GM13976 (cell line): ENCODE data around the gene PRELID1.

Source experiments
- DNase-seq: peaks from one replicate; pipeline ENCODE4 v3.0.0; 2012; ENCODE audit warnings: low spot score
- CTCF ChIP-seq: IDR thresholded peaks from 2 replicates; pipeline ENCODE4 v1.5.1; 2012; ENCODE audit warnings: borderline replicate concordance, mild to moderate bottlenecking; ENCODE audit not compliant: insufficient read depth; ENCODE audit errors: extremely low read depth, missing control alignments, control extremely low read depth
- in situ Hi-C: fragments of 300-500 bp; cut with MboI; formaldehyde crosslinking; loops from one replicate; pipeline ENCODE4 v1.12.0; 2022; ENCODE audit warnings: low sequenced_read_pairs, mixed read lengths, inconsistent platforms; ENCODE audit not compliant: unreplicated experiment

The PRELID1 gene

DNA sequence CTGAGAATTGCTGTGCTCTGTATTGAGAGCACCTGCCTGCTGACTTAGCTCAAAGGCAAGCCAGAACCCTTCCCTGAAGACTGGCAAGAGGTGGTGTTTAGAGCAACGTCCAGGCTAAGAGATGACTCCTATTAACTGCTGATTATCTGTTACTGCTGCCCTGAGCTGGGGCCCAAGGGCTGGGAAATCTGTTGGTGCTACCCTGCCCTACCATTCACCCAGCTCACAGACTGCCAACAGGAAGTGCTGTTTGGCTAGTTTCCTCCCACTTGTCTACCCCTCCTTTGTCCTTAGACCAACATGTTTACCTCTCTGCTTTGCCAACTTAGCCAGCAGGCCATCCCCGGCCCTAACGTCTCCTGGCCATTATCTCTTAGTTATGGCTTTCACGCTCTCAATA, 7.0 kb upstream of the PRELID1 start:
- in situ Hi-C loops, result loop anchor here (10.0 kb wide), 1 partner anchor 182 kb away; no protein-coding TSS in a partner anchor
- no peak for TF ChIP-seq CTCF
- no peak for DNase-seq

DNA sequence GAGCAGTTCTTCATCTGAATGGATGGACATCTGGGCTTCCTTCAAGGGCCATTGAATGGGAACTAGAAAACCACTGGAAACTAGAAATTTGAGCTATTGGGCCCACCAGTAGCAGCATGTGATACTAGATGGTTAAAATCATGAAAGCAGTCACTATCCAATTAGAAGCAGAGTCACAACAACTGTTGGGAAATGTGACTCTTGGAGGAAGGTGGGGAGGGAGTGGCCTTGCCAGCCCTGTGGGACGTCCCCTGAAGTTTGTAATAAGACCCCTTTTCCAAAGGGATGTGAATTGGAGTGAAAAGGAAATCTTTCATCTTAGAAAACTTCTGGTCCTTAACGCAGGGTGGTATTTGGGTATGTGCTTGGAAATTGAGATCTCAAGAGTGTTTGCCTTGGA, 5.7 kb upstream of the PRELID1 start:
- DNase-seq, result no peak
- in situ Hi-C loops, result loop anchor here (10.0 kb wide), 1 partner anchor 183 kb away; no protein-coding TSS in a partner anchor
- TF ChIP-seq CTCF, result no peak

GRCh38 chr5:177299697-177300096, 3.9 kb upstream of the PRELID1 start:
- TF ChIP-seq CTCF, result no peak
- no peak for DNase-seq
- in situ Hi-C loops, result loop anchor here (10.0 kb wide), 1 partner anchor 185 kb away; no protein-coding TSS in a partner anchor

GRCh38 chr5:177300236-177300880, 3.2 kb upstream of the PRELID1 start:
- no peak for TF ChIP-seq CTCF
- DNase-seq, result peak; percentile 63
- in situ Hi-C loops, result no loop called here

DNA sequence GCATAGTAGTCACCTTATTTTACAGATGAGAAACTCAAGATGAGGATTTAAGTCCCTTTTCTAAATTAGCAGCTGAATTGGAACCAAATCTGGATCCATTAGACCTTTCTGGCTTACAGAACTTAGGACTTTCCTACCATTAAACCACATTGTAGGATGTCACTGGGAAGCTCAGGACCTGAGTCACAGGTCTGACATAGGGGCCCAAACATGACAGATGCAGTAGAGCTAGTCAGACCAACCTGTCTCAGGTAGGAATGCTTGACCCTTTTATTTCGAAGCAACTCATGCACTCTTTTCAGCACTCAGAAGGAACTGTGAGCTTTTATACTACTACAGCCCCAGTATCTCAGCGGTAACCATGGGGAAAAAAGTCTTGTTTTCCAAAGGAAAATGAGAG, 2.6 kb upstream of the PRELID1 start:
- no peak for DNase-seq
- no peak for TF ChIP-seq CTCF
- in situ Hi-C loops, result no loop called here

- in situ Hi-C loops, result no loop called here
- no peak for TF ChIP-seq CTCF
- DNase-seq, result no peak
These were observed 2.0 kb upstream of the PRELID1 start for GRCh38 chr5:177301503-177302165.
